Ectodermal cell (in vitro differentiated cells): ENCODE results near the gene LETM1.

ENCODE experiments used
- H3K27ac ChIP-seq: 2 replicates; pipeline ENCODE4 v1.7.0; 2013; ENCODE audit warnings: mild to moderate bottlenecking, low read depth, low read length; ENCODE audit not compliant: insufficient read depth, poor library complexity, severe bottlenecking
- H3K27me3 ChIP-seq: 2 replicates; pipeline ENCODE4 v1.7.0; 2013; ENCODE audit warnings: mild to moderate bottlenecking, low read length; ENCODE audit not compliant: insufficient read depth, control insufficient read depth, poor library complexity, severe bottlenecking
- H3K36me3 ChIP-seq: one replicate; pipeline ENCODE4 v1.7.0; 2013; ENCODE audit warnings: low read length; ENCODE audit not compliant: control insufficient read depth, insufficient read depth
- H3K4me1 ChIP-seq: one replicate; pipeline ENCODE4 v1.7.0; 2013; ENCODE audit warnings: low read length; ENCODE audit not compliant: control insufficient read depth, insufficient read depth
- H3K4me3 ChIP-seq: 2 replicates; pipeline ENCODE4 v1.7.0; 2013; ENCODE audit warnings: low read depth, low read length, control low read depth; ENCODE audit not compliant: insufficient read depth
- H3K9me3 ChIP-seq: 2 replicates; pipeline ENCODE4 v1.7.0; 2013; ENCODE audit warnings: mild to moderate bottlenecking, low read length, moderate library complexity; ENCODE audit not compliant: control insufficient read depth
- WGBS, 2 experiments: methylation state at CpG; one replicate each; pipeline ENCODE4 v1.1.7; 2013; ENCODE audit warnings: missing lambda C conversion rate in 2 of 2; 5-methylcytosine and 5-hydroxymethylcytosine counted together

The LETM1 gene

GRCh38 chr4:1830234-1830633, 25.7 kb downstream of the LETM1 start:
- Histone ChIP-seq H3K9me3 (no peaks in the 10 kb centered on the region), H3K36me3 (peaks cover 7% of the 10 kb centered on the region), H3K27ac (no peak overlapping the region), H3K4me3 (no peak overlapping the region), H3K4me1 (peaks cover 5% of the 10 kb centered on the region), H3K27me3 (no peaks in the 10 kb centered on the region)
- 87 to 97% methylated on average over 3 of the region's 3 CpGs for WGBS, 2 experiments

GRCh38 chr4:1826531-1827350, 29.2 kb downstream of the LETM1 start:
- Histone ChIP-seq H3K9me3 (no peaks in the 10 kb centered on the region), H3K4me1 (peaks cover 5% of the 10 kb centered on the region), H3K27me3 (no peaks in the 10 kb centered on the region), H3K36me3 (peaks cover 7% of the 10 kb centered on the region), H3K4me3 (no peak overlapping the region), H3K27ac (no peak overlapping the region)
- 95% methylated on average over 30 of the region's 30 CpGs for WGBS, 2 experiments

DNA sequence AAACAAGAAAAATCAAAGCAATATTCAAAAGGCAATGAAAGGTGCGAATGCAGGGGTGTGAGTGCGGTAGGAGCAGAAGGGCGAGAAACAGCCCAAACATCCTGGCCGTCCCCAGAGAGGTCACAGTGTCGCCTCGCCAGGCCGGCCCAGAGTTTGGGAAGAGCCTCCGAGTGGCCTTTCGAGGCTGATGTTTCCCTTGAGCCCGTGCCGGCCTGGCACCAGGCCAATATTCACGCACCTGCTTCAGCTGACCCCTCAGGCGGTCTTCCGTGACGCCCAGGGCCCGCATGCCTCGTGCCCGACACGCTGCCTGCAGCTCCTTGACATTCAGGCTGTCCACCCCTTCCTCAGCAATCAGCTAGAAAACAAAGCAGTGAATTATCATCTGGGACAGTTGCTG, 30.6 kb downstream of the LETM1 start:
- H3K27ac ChIP-seq: no peak overlapping the region
- peaks cover 5% of the 10 kb centered on the region for H3K4me1 ChIP-seq
- H3K27me3 ChIP-seq: no peaks in the 10 kb centered on the region
- H3K9me3 ChIP-seq: no peaks in the 10 kb centered on the region
- H3K36me3 ChIP-seq: peaks cover 7% of the 10 kb centered on the region
- 94 to 96% methylated on average over 19 of the region's 19 CpGs for WGBS, 2 experiments
- H3K4me3 ChIP-seq: no peak overlapping the region

- H3K36me3 ChIP-seq: peaks cover 7% of the 10 kb centered on the region
- H3K9me3 ChIP-seq: no peaks in the 10 kb centered on the region
- 93 to 96% methylated on average over 11 of the region's 11 CpGs for WGBS, 2 experiments
- no peak overlapping the region for H3K27ac ChIP-seq
- no peak overlapping the region for H3K4me3 ChIP-seq
- H3K27me3 ChIP-seq: no peaks in the 10 kb centered on the region
- peaks cover 5% of the 10 kb centered on the region for H3K4me1 ChIP-seq
These were observed 31.2 kb downstream of the LETM1 start for GRCh38 chr4:1824746-1825145.

- H3K36me3 ChIP-seq: peaks cover 13% of the 10 kb centered on the region
- 96 to 97% methylated on average over 12 of the region's 12 CpGs for WGBS, 2 experiments
These were observed 32.4 kb downstream of the LETM1 start for GRCh38 chr4:1823545-1823932.

DNA sequence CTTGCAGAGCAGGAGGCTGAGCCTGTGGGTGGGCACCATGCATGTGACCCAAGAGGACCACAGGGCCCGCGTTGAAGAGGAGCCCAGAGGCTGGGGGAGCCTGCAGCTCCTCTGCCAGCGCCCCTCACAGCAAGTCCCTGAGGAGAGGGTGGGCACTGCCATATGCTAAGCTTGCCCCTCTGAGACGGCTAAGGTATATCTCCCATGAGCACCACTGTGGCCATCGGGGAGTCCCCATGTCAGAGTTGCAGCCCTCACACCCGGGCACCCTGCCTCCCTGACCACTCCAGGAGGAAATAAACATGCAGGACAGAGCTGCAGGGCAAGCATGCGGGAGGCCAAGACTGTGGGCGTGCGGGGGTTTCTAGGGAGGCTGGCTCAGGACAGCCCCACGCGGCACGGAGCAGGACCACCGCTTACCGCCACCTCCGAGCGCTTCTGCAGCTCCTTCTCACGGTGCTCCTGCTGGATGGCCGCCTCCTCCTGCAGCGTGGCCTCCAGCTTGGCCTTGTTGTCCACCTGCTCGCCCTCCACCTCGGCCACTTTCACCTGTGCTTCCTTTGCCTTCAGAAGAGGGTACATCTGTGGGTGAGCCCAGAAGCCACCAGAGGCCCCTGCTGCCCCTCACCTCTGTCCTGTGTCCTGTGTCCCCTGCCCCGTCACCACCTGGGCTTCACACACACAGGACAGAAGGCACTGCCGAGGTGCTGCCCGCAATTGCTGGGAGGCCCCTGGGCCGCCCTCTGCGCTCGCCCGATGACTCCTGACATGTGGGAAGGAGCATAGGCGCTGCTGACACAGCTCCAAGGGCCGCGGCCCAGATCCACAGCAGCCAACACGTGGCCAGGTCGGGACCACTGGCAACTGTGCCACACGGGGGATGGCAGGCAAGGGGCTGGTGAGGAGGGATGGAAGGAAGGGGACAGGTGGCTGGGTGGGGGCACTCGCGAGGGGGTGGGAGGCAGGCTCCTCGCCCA, 33.1 kb downstream of the LETM1 start:
- no peaks in the 10 kb centered on the region for H3K27me3 ChIP-seq
- H3K4me1 ChIP-seq: peaks cover 5% of the 10 kb centered on the region
- peaks cover 16% of the 10 kb centered on the region for H3K36me3 ChIP-seq
- no peak overlapping the region for H3K27ac ChIP-seq
- no peak overlapping the region for H3K4me3 ChIP-seq
- H3K9me3 ChIP-seq: no peaks in the 10 kb centered on the region
- 93% methylated on average over 37 of the region's 37 CpGs for WGBS, 2 experiments

More at GRCh38 chr4:1823545-1823932, 32.4 kb downstream of the LETM1 start:
- no peak overlapping the region for H3K4me3 ChIP-seq
- H3K4me1 ChIP-seq: peaks cover 5% of the 10 kb centered on the region
- no peak overlapping the region for H3K27ac ChIP-seq
- no peaks in the 10 kb centered on the region for H3K27me3 ChIP-seq
- no peaks in the 10 kb centered on the region for H3K9me3 ChIP-seq

GRCh38 chr4:1821679-1822567, 34.0 kb downstream of the LETM1 start:
- 95 to 96% methylated on average over 18 of the region's 18 CpGs for WGBS, 2 experiments
- Histone ChIP-seq H3K4me1 (peaks cover 4% of the 10 kb centered on the region), H3K36me3 (peaks cover 18% of the 10 kb centered on the region), H3K27ac (no peak overlapping the region), H3K27me3 (no peaks in the 10 kb centered on the region), H3K9me3 (no peaks in the 10 kb centered on the region), H3K4me3 (no peak overlapping the region)

DNA sequence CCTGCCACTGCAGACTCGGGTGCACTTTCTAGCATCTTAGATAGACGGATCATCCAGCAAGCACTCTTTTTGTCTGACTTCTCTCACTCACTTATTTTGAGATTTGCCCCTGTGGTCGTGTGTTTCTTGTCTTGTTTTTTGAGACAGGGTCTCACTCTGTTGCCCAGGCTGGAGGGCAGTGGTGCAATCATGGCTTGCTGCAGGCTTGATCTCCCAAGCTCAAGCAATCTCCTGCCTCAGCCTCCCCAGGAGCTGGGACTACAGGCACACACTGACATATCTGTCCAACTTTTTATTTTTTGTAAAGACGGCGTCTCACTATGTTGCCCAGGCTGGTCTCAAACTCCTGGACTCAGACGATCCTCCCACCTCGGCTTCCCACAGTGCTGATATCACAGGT, 36.1 kb downstream of the LETM1 start:
- H3K27ac ChIP-seq: no peak overlapping the region
- H3K27me3 ChIP-seq: no peaks in the 10 kb centered on the region
- peaks cover 30% of the 10 kb centered on the region for H3K36me3 ChIP-seq
- H3K4me3 ChIP-seq: no peak overlapping the region
- 94 to 95% methylated on average over 7 of the region's 7 CpGs for WGBS, 2 experiments
- H3K4me1 ChIP-seq: no peaks in the 10 kb centered on the region
- H3K9me3 ChIP-seq: no peaks in the 10 kb centered on the region

DNA sequence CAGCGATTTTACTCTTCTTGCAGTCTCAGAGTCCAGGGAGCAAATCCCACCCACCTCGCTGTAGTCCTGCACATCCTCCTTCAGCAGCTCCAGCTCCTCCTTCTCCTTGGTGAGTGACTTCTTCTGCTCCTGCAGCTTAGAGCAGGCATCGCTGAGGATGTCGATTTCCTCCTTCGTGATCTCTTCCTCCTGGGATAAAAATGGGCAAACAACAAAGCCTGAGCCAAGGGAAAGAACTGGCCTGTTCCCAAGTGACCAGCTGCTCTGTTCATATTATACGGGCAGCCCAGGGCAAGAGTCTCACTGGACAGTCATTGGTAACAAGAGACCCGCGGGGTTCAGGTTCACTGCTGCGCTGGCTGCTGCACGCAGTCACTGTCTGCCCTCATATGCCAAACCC, 36.7 kb downstream of the LETM1 start:
- Histone ChIP-seq H3K27ac (no peak overlapping the region), H3K4me3 (no peak overlapping the region), H3K36me3 (peaks cover 31% of the 10 kb centered on the region), H3K4me1 (no peaks in the 10 kb centered on the region), H3K27me3 (no peaks in the 10 kb centered on the region), H3K9me3 (no peaks in the 10 kb centered on the region)
- 95 to 96% methylated on average over 10 of the region's 10 CpGs for WGBS, 2 experiments
